HEK293 (cell line): Measurements from ENCODE around the gene LIN7A.

Experiments used
- SETDB1 ChIP-seq: IDR thresholded peaks from one replicate; pipeline ENCODE4 v1.6.1; 2017; ENCODE audit warnings: mild to moderate bottlenecking, low read length, moderate library complexity, mixed read lengths; ENCODE audit not compliant: insufficient read length
- TCF7L2 ChIP-seq: IDR thresholded peaks from 2 replicates; pipeline ENCODE4 v1.6.1; 2011; ENCODE audit warnings: low read depth, mild to moderate bottlenecking, inconsistent platforms, low read length, moderate library complexity, borderline replicate concordance
- ZNF18 ChIP-seq: fragments of 450-650 bp; formaldehyde crosslinking; IDR thresholded peaks from 2 replicates; pipeline ENCODE4 v1.5.1; 2016; ENCODE audit warnings: missing biosample characterization, missing genetic modification characterization
- ZNF777 ChIP-seq: fragments of 450-650 bp; formaldehyde crosslinking; IDR thresholded peaks from 2 replicates; pipeline ENCODE4 v1.5.1; 2017; ENCODE audit warnings: missing biosample characterization, missing genetic modification characterization, borderline replicate concordance
- ZNF791 ChIP-seq: fragments of 450-650 bp; formaldehyde crosslinking; IDR thresholded peaks from 2 replicates; pipeline ENCODE4 v1.5.1; 2016; ENCODE audit warnings: missing biosample characterization, missing genetic modification characterization

- TF ChIP-seq TCF7L2 (no peak), ZNF18 (tag by site-specific recombination) (no peak), SETDB1 (no peak), ZNF791 (tag by site-specific recombination) (no peak), ZNF777 (tag by site-specific recombination) (no peak)
These were observed 8.9 kb upstream of the LIN7A start for GRCh38 chr12:80946591-80946990.
